ENCODE data around the gene VSTM4.

GRCh38 chr10:49037187-49037586 lies 78.1 kb downstream of the VSTM4 start:
- TF ChIP-seq EZH2 (IDR thresholded peaks at IDR 0.05; ENCODE audit: low read length): no peak
- TF ChIP-seq CTCF (optimal IDR thresholded peaks at IDR 0.05 in 1 of 3, IDR thresholded peaks at IDR 0.05 in 1 of 3, conservative IDR thresholded peaks at IDR 0.05 in 1 of 3; ENCODE audit: extremely low read depth in 1 of 3, insufficient read depth in 2 of 3, low read length in 3 of 3): no peak
